ENCODE data around the gene RRBP1.
A peak's percentile ranks its signal among the peaks of the same experiment; 100 is the strongest.

RRBP1 gene

GRCh38 chr20:17620371-17621228 lies 61.4 kb downstream of the RRBP1 start:
- no peak for DNase-seq

GRCh38 chr20:17619351-17620093 lies 62.5 kb downstream of the RRBP1 start:
- no peak for DNase-seq

GRCh38 chr20:17618673-17619013 lies 63.4 kb downstream of the RRBP1 start:
- no peak for DNase-seq

- no peak for DNase-seq
Observed at GRCh38 chr20:17617868-17618672, 64.0 kb downstream of the RRBP1 start.

- DNase-seq = peak; percentile 54
Observed at GRCh38 chr20:17617212-17617867, 64.7 kb downstream of the RRBP1 start.

- no peak for DNase-seq
Observed at GRCh38 chr20:17616480-17617211, 65.4 kb downstream of the RRBP1 start.

GRCh38 chr20:17615645-17616479 lies 66.2 kb downstream of the RRBP1 start:
- no peak for DNase-seq

- no peak for DNase-seq
Observed at GRCh38 chr20:17614812-17615644, 67.0 kb downstream of the RRBP1 start.

GRCh38 chr20:17614176-17614811 lies 67.7 kb downstream of the RRBP1 start:
- no peak for DNase-seq

- no peak for DNase-seq
Observed at GRCh38 chr20:17613328-17614175, 68.5 kb downstream of the RRBP1 start.

- no peak for DNase-seq
Observed at GRCh38 chr20:17612992-17613327, 69.1 kb downstream of the RRBP1 start.

- DNase-seq = peak; percentile 41
Observed at GRCh38 chr20:17612287-17612991, 69.6 kb downstream of the RRBP1 start.

GRCh38 chr20:17611540-17612286 lies 70.3 kb downstream of the RRBP1 start:
- DNase-seq = no peak

GRCh38 chr20:17611290-17611539 lies 70.8 kb downstream of the RRBP1 start:
- DNase-seq = no peak

- peak; percentile 69 for DNase-seq
Observed at GRCh38 chr20:17610566-17611289, 71.3 kb downstream of the RRBP1 start.

GRCh38 chr20:17609811-17610377 lies 72.1 kb downstream of the RRBP1 start:
- DNase-seq = no peak

Data from CD4-positive, alpha-beta T cell treated with Interleukin-12 subunit alpha and Interleukin-12 subunit beta, for 1 hour (primary cell).